GM23248 (cell line): ENCODE results near the gene ALK. TPM values are rescaled to one million over a fixed set of nuclear protein-coding genes. Genes with fewer than 3 reads are reported as not detected.

Source experiments
- DNase-seq: peaks from one replicate; pipeline ENCODE4 v3.0.0-alpha.2; 2015
- H2AFZ ChIP-seq: fragments of 200-600 bp; sonication (generic); 2 replicates; pipeline ENCODE4 v1.6.1; 2016; ENCODE audit warnings: antibody characterized with exemption
- H3F3A ChIP-seq: fragments of 200-600 bp; sonication (generic); 2 replicates; pipeline ENCODE4 v1.6.1; 2016; ENCODE audit warnings: mild to moderate bottlenecking, antibody characterized with exemption, mixed run types; ENCODE audit not compliant: insufficient read depth
- H3K27ac ChIP-seq: fragments of 200-600 bp; sonication (generic); 2 replicates; pipeline ENCODE4 v1.5.1; 2016; ENCODE audit warnings: mild to moderate bottlenecking
- H3K27me3 ChIP-seq: fragments of 200-600 bp; sonication (generic); replicated peaks from 2 replicates; pipeline ENCODE4 v1.6.1; 2016; ENCODE audit warnings: mild to moderate bottlenecking; ENCODE audit not compliant: insufficient read depth
- H3K36me3 ChIP-seq: fragments of 200-600 bp; sonication (generic); 2 replicates; pipeline ENCODE4 v1.6.1; 2016; ENCODE audit warnings: low read depth, mild to moderate bottlenecking
- H3K4me1 ChIP-seq: fragments of 200-600 bp; sonication (generic); 2 replicates; pipeline ENCODE4 v1.6.1; 2016; ENCODE audit warnings: mild to moderate bottlenecking; ENCODE audit not compliant: insufficient read depth
- H3K4me2 ChIP-seq: fragments of 200-600 bp; sonication (generic); one replicate; pipeline ENCODE4 v1.6.1; 2016; ENCODE audit warnings: mild to moderate bottlenecking; ENCODE audit not compliant: unreplicated experiment
- H3K4me3 ChIP-seq: fragments of 200-600 bp; sonication (generic); 2 replicates; pipeline ENCODE4 v1.5.1; 2016; ENCODE audit warnings: mild to moderate bottlenecking
- H3K79me2 ChIP-seq: fragments of 200-600 bp; sonication (generic); 2 replicates; pipeline ENCODE4 v1.6.1; 2016; ENCODE audit warnings: mild to moderate bottlenecking; ENCODE audit not compliant: insufficient read depth
- H3K9ac ChIP-seq: fragments of 200-600 bp; sonication (generic); 2 replicates; pipeline ENCODE4 v1.6.1; 2016; ENCODE audit warnings: mild to moderate bottlenecking
- H3K9me2 ChIP-seq: fragments of 200-600 bp; sonication (generic); 2 replicates; pipeline ENCODE4 v1.6.1; 2016; ENCODE audit warnings: mixed run types, mild to moderate bottlenecking, moderate library complexity; ENCODE audit not compliant: insufficient read depth
- H3K9me3 ChIP-seq: fragments of 200-600 bp; sonication (generic); one replicate; pipeline ENCODE4 v1.6.1; 2017; ENCODE audit warnings: low read depth
- H4K20me1 ChIP-seq: fragments of 200-600 bp; sonication (generic); 2 replicates; pipeline ENCODE4 v1.6.0; 2016; ENCODE audit not compliant: insufficient read depth
- EZH2 ChIP-seq: fragments of 200-600 bp; sonication (generic); IDR thresholded peaks from 2 replicates; pipeline ENCODE4 v1.6.1; 2018; ENCODE audit warnings: antibody characterized with exemption, mild to moderate bottlenecking; ENCODE audit not compliant: insufficient read depth, poor library complexity, severe bottlenecking
- EZH2phosphoT487 ChIP-seq: fragments of 200-600 bp; sonication (generic); IDR thresholded peaks from 2 replicates; pipeline ENCODE4 v1.6.1; 2018; ENCODE audit warnings: antibody characterized with exemption, moderate library complexity, mild to moderate bottlenecking, low read depth; ENCODE audit not compliant: insufficient read depth
- WGBS, 2 experiments: methylation state at CpG; one replicate each; pipeline ENCODE4 v1.1.6; 2015 to 2017; ENCODE audit warnings: low lambda C conversion rate in 2 of 2, low coverage in 1 of 2; ENCODE audit errors: missing lambda C conversion rate in 2 of 2; 5-methylcytosine and 5-hydroxymethylcytosine counted together
- in situ Hi-C: fragments of 300-500 bp; cut with MboI; formaldehyde crosslinking; loops from 2 replicates; pipeline ENCODE4 v1.15.0; 2020
- polyA plus RNA-seq: library from polyadenylated mRNA; unstranded; fragments of >200 nt; fragmentation: Nextera tagmentation; extraction: Ambion mirVana; gene quantifications from 2 replicates; pipeline ENCODE4 v1.2.1, GENCODE V29; 2016
- total RNA-seq: library from RNA; depleted of rRNA; stranded (reverse); fragments of >200 nt; shearing (Covaris generic); gene quantifications from 2 replicates; pipeline ENCODE4 v1.2.3, GENCODE V29; 2014

The ALK gene
- total and polyA plus RNA-seq, 2 experiments from 2014 or later = under 0.01 to 0.05 TPM

- Histone ChIP-seq H3K27me3 (peaks cover 31% of the 10 kb centered on the region), H3F3A (no peaks in the 10 kb centered on the region), H3K4me1 (no peaks in the 10 kb centered on the region), H3K9ac (no peak overlapping the region), H3K9me3 (no peaks in the 10 kb centered on the region), H3K4me3 (no peak overlapping the region), H4K20me1 (no peaks in the 10 kb centered on the region), H3K4me2 (no peak overlapping the region), H3K36me3 (no peaks in the 10 kb centered on the region), H3K9me2 (no peaks in the 10 kb centered on the region), H3K79me2 (no peaks in the 10 kb centered on the region), H2AFZ (no peak overlapping the region), H3K27ac (no peak overlapping the region)
- in situ Hi-C loops = no loop called here
- no peak for DNase-seq
- TF ChIP-seq EZH2phosphoT487 = no peak
- TF ChIP-seq EZH2 = no peak
Measured at GRCh38 chr2:29343830-29344229, 577.6 kb downstream of the ALK start.

- Histone ChIP-seq H4K20me1 (no peaks in the 10 kb centered on the region), H3K4me1 (no peaks in the 10 kb centered on the region), H3K36me3 (no peaks in the 10 kb centered on the region), H3K27me3 (no peaks in the 10 kb centered on the region; the same call in 1 of the 2 replicates), H3K79me2 (no peaks in the 10 kb centered on the region), H3K9me2 (no peaks in the 10 kb centered on the region), H3F3A (no peaks in the 10 kb centered on the region), H3K9ac (no peak overlapping the region), H3K9me3 (no peaks in the 10 kb centered on the region), H2AFZ (no peak overlapping the region), H3K4me3 (no peak overlapping the region), H3K4me2 (no peak overlapping the region), H3K27ac (no peak overlapping the region)
- WGBS, 2 experiments = 58 to 64% methylated on average over 10 of the region's 10 CpGs
- TF ChIP-seq EZH2 (no peak), EZH2phosphoT487 (no peak)
- DNase-seq = no peak
- in situ Hi-C loops = no loop called here
Measured at GRCh38 chr2:29336341-29337241, 584.8 kb downstream of the ALK start.

- Histone ChIP-seq H3K9ac (no peak overlapping the region), H3K4me3 (no peak overlapping the region), H2AFZ (no peak overlapping the region), H3K9me3 (no peaks in the 10 kb centered on the region), H3K27me3 (no peaks in the 10 kb centered on the region; the same call in 1 of the 2 replicates), H3F3A (no peaks in the 10 kb centered on the region), H4K20me1 (no peaks in the 10 kb centered on the region), H3K36me3 (no peaks in the 10 kb centered on the region), H3K79me2 (no peaks in the 10 kb centered on the region), H3K9me2 (no peaks in the 10 kb centered on the region), H3K27ac (no peak overlapping the region), H3K4me2 (no peak overlapping the region), H3K4me1 (no peaks in the 10 kb centered on the region)
- TF ChIP-seq EZH2 (no peak), EZH2phosphoT487 (no peak)
- WGBS, 2 experiments = 47 to 70% methylated on average over 5 of the region's 5 CpGs
- in situ Hi-C loops = no loop called here
- DNase-seq = no peak
Measured at GRCh38 chr2:29335396-29335795, 586.0 kb downstream of the ALK start.

GRCh38 chr2:29334706-29335105 lies 586.7 kb downstream of the ALK start:
- Histone ChIP-seq H3K4me3 (no peak overlapping the region), H3K79me2 (no peaks in the 10 kb centered on the region), H3K27me3 (no peaks in the 10 kb centered on the region; the same call in 1 of the 2 replicates), H3K36me3 (no peaks in the 10 kb centered on the region), H3K27ac (no peak overlapping the region), H3F3A (no peaks in the 10 kb centered on the region), H3K9me3 (no peaks in the 10 kb centered on the region), H4K20me1 (no peaks in the 10 kb centered on the region), H3K9me2 (no peaks in the 10 kb centered on the region), H3K4me2 (no peak overlapping the region), H2AFZ (no peak overlapping the region), H3K9ac (no peak overlapping the region), H3K4me1 (no peaks in the 10 kb centered on the region)
- DNase-seq = no peak
- no peak for TF ChIP-seq EZH2phosphoT487
- TF ChIP-seq EZH2 = no peak
- in situ Hi-C loops = no loop called here
- WGBS, 2 experiments = 33 to 44% methylated on average over 10 of the region's 10 CpGs
